GM18505 (cell line): ENCODE data around the gene PPARA.

ENCODE experiments used
- ATAC-seq: cut with Tn5 transposase; IDR thresholded peaks from one replicate; pipeline ENCODE4 v1.9.1; 2021; ENCODE audit not compliant: unreplicated experiment
- POLR2A ChIP-seq: IDR thresholded peaks from 4 replicates; pipeline ENCODE4 v1.6.1; 2011; ENCODE audit warnings: borderline replicate concordance; ENCODE audit not compliant: insufficient read depth, insufficient read length; ENCODE audit errors: extremely low read depth

Gene PPARA

GRCh38 chr22:46224898-46225290 is 74.6 kb downstream of the PPARA start:
- TF ChIP-seq POLR2A, result no peak
- no peak for ATAC-seq

- no peak for ATAC-seq
- no peak for TF ChIP-seq POLR2A
These were observed 75.3 kb downstream of the PPARA start for GRCh38 chr22:46225631-46226030.

GRCh38 chr22:46226577-46226976 is 76.3 kb downstream of the PPARA start:
- ATAC-seq, result no peak
- TF ChIP-seq POLR2A, result no peak

- ATAC-seq, result no peak
- TF ChIP-seq POLR2A, result no peak
These were observed 79.4 kb downstream of the PPARA start for GRCh38 chr22:46229701-46230100.

GRCh38 chr22:46230262-46230901 is 80.1 kb downstream of the PPARA start:
- no peak for TF ChIP-seq POLR2A
- no peak for ATAC-seq

GRCh38 chr22:46233231-46233630 is 82.9 kb downstream of the PPARA start:
- ATAC-seq, result no peak
- TF ChIP-seq POLR2A, result no peak

GRCh38 chr22:46234969-46235368 is 84.6 kb downstream of the PPARA start:
- no peak for ATAC-seq
- TF ChIP-seq POLR2A, result no peak

- no peak for TF ChIP-seq POLR2A
- no peak for ATAC-seq
These were observed 87.3 kb downstream of the PPARA start for GRCh38 chr22:46237453-46238124.

- no peak for TF ChIP-seq POLR2A
- ATAC-seq, result no peak
These were observed 88.2 kb downstream of the PPARA start for GRCh38 chr22:46238541-46238940.

GRCh38 chr22:46239261-46240048 is 89.1 kb downstream of the PPARA start:
- no peak for ATAC-seq
- TF ChIP-seq POLR2A, result no peak

GRCh38 chr22:46240073-46240472 is 89.7 kb downstream of the PPARA start:
- no peak for ATAC-seq
- TF ChIP-seq POLR2A, result no peak

GRCh38 chr22:46240506-46240905 is 90.2 kb downstream of the PPARA start:
- no peak for ATAC-seq
- no peak for TF ChIP-seq POLR2A

- TF ChIP-seq POLR2A, result no peak
These were observed 90.6 kb downstream of the PPARA start for GRCh38 chr22:46240907-46241306.

More at GRCh38 chr22:46240907-46241306, 90.6 kb downstream of the PPARA start:
- no peak for ATAC-seq
